ENCODE data around the gene REX1BD. TPM values are rescaled to one million over a fixed set of nuclear protein-coding genes. Genes with fewer than 3 reads are reported as not detected.
A peak's percentile ranks its signal among the peaks of the same experiment; 100 is the strongest.

REX1BD gene
- polyA plus RNA-seq, 1 donor from 2014 or later: 214 TPM

GRCh38 chr19:18571564-18572344, 16.8 kb upstream of the REX1BD start, which contains the start of gene UBA52:
Gene UBA52, plus strand, starts transcription at chr19:18571857. Its CDS starts 1,444 bp downstream, at chr19:18573301.
- Histone ChIP-seq H3K36me3 (ENCODE audit: insufficient read depth, low read length) (no peaks in the 10 kb centered on the region), H2AFZ (ENCODE audit: low read depth, low read length) (peak within 1 kb of the TSS; percentile 53), H3K9ac (ENCODE audit: low read length) (peak within 1 kb of the TSS; percentile 82), H3K9me2 (ENCODE audit: insufficient read depth, low read length) (no peaks in the 10 kb centered on the region), H3K27me3 (ENCODE audit: insufficient read depth, low read depth, low read length) (no peaks in the 10 kb centered on the region), H3K4me3 (ENCODE audit: low read length) (peak within 1 kb of the TSS; percentile 89), H3K9me3 (ENCODE audit: low read length) (no peaks in the 10 kb centered on the region), H3K79me2 (replicated peaks; ENCODE audit: insufficient read depth, low read length) (peaks cover 13% of the 10 kb centered on the region), H3K27ac (ENCODE audit: low read length) (peak within 1 kb of the TSS; percentile 69), H4K20me1 (ENCODE audit: insufficient read depth) (no peaks in the 10 kb centered on the region), H3K4me2 (ENCODE audit: low read length) (peak within 1 kb of the TSS; percentile 95), H3F3A (ENCODE audit: insufficient read depth, low read length, poor library complexity, severe bottlenecking) (no peaks in the 10 kb centered on the region)
- peak; percentile 58 for TF ChIP-seq SMC3 (conservative IDR thresholded peaks at IDR 0.05; ENCODE audit: poor library complexity)
- TF ChIP-seq EP300 (conservative IDR thresholded peaks at IDR 0.05; ENCODE audit: poor library complexity, severe bottlenecking): peak; percentile 53
- TF ChIP-seq EZH2 (IDR thresholded peaks at IDR 0.05; ENCODE audit: borderline replicate concordance, insufficient read depth, low read length, poor library complexity, severe bottlenecking): no peak
- TF ChIP-seq REST (IDR thresholded peaks at IDR 0.05; ENCODE audit: borderline replicate concordance): peak; percentile 64
- TF ChIP-seq, protein P1, sequence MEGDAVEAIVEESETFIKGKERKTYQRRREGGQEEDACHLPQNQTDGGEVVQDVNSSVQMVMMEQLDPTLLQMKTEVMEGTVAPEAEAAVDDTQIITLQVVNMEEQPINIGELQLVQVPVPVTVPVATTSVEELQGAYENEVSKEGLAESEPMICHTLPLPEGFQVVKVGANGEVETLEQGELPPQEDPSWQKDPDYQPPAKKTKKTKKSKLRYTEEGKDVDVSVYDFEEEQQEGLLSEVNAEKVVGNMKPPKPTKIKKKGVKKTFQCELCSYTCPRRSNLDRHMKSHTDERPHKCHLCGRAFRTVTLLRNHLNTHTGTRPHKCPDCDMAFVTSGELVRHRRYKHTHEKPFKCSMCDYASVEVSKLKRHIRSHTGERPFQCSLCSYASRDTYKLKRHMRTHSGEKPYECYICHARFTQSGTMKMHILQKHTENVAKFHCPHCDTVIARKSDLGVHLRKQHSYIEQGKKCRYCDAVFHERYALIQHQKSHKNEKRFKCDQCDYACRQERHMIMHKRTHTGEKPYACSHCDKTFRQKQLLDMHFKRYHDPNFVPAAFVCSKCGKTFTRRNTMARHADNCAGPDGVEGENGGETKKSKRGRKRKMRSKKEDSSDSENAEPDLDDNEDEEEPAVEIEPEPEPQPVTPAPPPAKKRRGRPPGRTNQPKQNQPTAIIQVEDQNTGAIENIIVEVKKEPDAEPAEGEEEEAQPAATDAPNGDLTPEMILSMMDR (IDR thresholded peaks at IDR 0.05; ENCODE audit: poor library complexity, severe bottlenecking): no peak
- peak; percentile 91 for TF ChIP-seq POLR2AphosphoS5 (IDR thresholded peaks at IDR 0.05)
- peak; percentile 99 for TF ChIP-seq MXI1 (conservative IDR thresholded peaks at IDR 0.05; ENCODE audit: poor library complexity, severe bottlenecking)
- peak; percentile 46 for TF ChIP-seq RAD21 (conservative IDR thresholded peaks at IDR 0.05)
- TF ChIP-seq TAF1 (IDR thresholded peaks at IDR 0.05; ENCODE audit: low read depth): no peak

DNA sequence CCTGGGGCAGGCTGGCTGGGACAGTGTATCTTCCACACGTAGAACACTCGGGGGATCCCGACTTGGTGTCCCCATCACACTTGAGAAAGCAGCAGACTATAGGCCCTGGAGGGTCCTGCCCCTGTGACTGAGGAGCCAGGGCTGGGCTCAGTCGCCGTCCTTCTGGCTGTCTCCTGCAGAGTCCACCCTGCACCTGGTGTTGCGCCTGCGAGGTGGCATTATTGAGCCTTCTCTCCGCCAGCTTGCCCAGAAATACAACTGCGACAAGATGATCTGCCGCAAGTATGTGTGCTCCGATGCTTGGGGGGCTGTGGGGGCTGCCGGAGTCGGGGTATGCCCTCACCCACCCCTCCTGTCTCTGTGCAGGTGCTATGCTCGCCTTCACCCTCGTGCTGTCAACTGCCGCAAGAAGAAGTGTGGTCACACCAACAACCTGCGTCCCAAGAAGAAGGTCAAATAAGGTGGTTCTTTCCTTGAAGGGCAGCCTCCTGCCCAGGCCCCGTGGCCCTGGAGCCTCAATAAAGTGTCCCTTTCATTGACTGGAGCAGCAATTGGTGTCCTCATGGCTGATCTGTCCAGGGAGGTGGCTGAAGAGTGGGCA, 13.8 kb upstream of the REX1BD start:
- no peak overlapping the region for H3K9ac ChIP-seq (ENCODE audit: low read length)
- H3K36me3 ChIP-seq (ENCODE audit: insufficient read depth, low read length): no peaks in the 10 kb centered on the region
- no peaks in the 10 kb centered on the region for H3K27me3 ChIP-seq (ENCODE audit: insufficient read depth, low read depth, low read length)
- peaks cover 13% of the 10 kb centered on the region for H3K79me2 ChIP-seq (replicated peaks; ENCODE audit: insufficient read depth, low read length)
- H3K9me2 ChIP-seq (ENCODE audit: insufficient read depth, low read length): no peaks in the 10 kb centered on the region
- no peak overlapping the region for H2AFZ ChIP-seq (ENCODE audit: low read depth, low read length)
- H3K27ac ChIP-seq (ENCODE audit: low read length): no peak overlapping the region
- H3K4me2 ChIP-seq (ENCODE audit: low read length): no peak overlapping the region
- H3K9me3 ChIP-seq (ENCODE audit: low read length): no peaks in the 10 kb centered on the region
- no peaks in the 10 kb centered on the region for H4K20me1 ChIP-seq (ENCODE audit: insufficient read depth)
- no peak overlapping the region for H3K4me3 ChIP-seq (ENCODE audit: low read length)
- TF ChIP-seq EP300 (conservative IDR thresholded peaks at IDR 0.05; ENCODE audit: poor library complexity, severe bottlenecking) (no peak), TAF1 (IDR thresholded peaks at IDR 0.05; ENCODE audit: low read depth) (no peak), POLR2AphosphoS5 (IDR thresholded peaks at IDR 0.05) (no peak), EZH2 (IDR thresholded peaks at IDR 0.05; ENCODE audit: borderline replicate concordance, insufficient read depth, low read length, poor library complexity, severe bottlenecking) (no peak), MXI1 (conservative IDR thresholded peaks at IDR 0.05; ENCODE audit: poor library complexity, severe bottlenecking) (no peak), RAD21 (conservative IDR thresholded peaks at IDR 0.05) (no peak), REST (IDR thresholded peaks at IDR 0.05; ENCODE audit: borderline replicate concordance) (no peak)
- TF ChIP-seq, protein P1 (IDR thresholded peaks at IDR 0.05; ENCODE audit: poor library complexity, severe bottlenecking): no peak
- H3F3A ChIP-seq (ENCODE audit: insufficient read depth, low read length, poor library complexity, severe bottlenecking): no peaks in the 10 kb centered on the region
